Measurements from ENCODE around the gene SPECC1L.

- TF ChIP-seq POLR2AphosphoS5 (IDR thresholded peaks at IDR 0.05) (no peak), CTCF (IDR thresholded peaks at IDR 0.05 in 8 of 11, conservative IDR thresholded peaks at IDR 0.05 in 3 of 11) (no peak), POLR2A (IDR thresholded peaks at IDR 0.05) (no peak)
Observed at GRCh38 chr22:24391836-24392217, 121.2 kb downstream of the SPECC1L start.
